Calu3 (cell line): ENCODE measurements around the gene CAV2. TPM values are rescaled to one million over a fixed set of nuclear protein-coding genes. Genes with fewer than 3 reads are reported as not detected.
A peak's percentile ranks its signal among the peaks of the same experiment; 100 is the strongest.

Experiments used
- BruUV-seq: library from RNA; stranded (reverse); fragments of 400-500 nt; replicated peaks from 2 replicates; lab custom pipeline; 2021; lab: Mats Ljungman, UMichigan
- CTCF ChIA-PET: fragments of 300-600 bp; sonication (Branson Sonifier 250); formaldehyde crosslinking; loops from one replicate; lab custom pipeline; 2022; ENCODE audit warnings: antibody characterized with exemption; lab: Charles Lee
- DNase-seq: peaks from one replicate; pipeline ENCODE4 v3.0.0; 2022
- H3K27ac Mint-ChIP-seq: one replicate; pipeline ENCODE4 v1.8.0; 2022; ENCODE audit warnings: mixed read lengths; ENCODE audit not compliant: unreplicated experiment
- H3K27me3 Mint-ChIP-seq: one replicate; pipeline ENCODE4 v1.8.0; 2022; ENCODE audit warnings: mixed read lengths; ENCODE audit not compliant: unreplicated experiment
- H3K36me3 Mint-ChIP-seq: one replicate; pipeline ENCODE4 v1.8.0; 2022; ENCODE audit warnings: mild to moderate bottlenecking, moderate library complexity, mixed read lengths; ENCODE audit not compliant: insufficient read depth, unreplicated experiment
- H3K4me1 Mint-ChIP-seq: one replicate; pipeline ENCODE4 v1.8.0; 2022; ENCODE audit warnings: mild to moderate bottlenecking, low read depth, mixed read lengths; ENCODE audit not compliant: unreplicated experiment
- H3K4me3 Mint-ChIP-seq: one replicate; pipeline ENCODE4 v1.8.0; 2022; ENCODE audit warnings: mild to moderate bottlenecking, low read depth, moderate library complexity, mixed read lengths; ENCODE audit not compliant: unreplicated experiment
- H3K9me3 Mint-ChIP-seq: one replicate; pipeline ENCODE4 v1.8.0; 2022; ENCODE audit warnings: low read depth, mixed read lengths; ENCODE audit not compliant: unreplicated experiment
- CTCF ChIP-seq: fragments of 200-600 bp; IDR thresholded peaks from one replicate; pipeline ENCODE4 v1.8.0; 2022; ENCODE audit warnings: antibody characterized with exemption; ENCODE audit not compliant: unreplicated experiment
- intact Hi-C: fragments of 100-400 bp; cut with micrococcal nuclease; formaldehyde crosslinking; loops from one replicate; pipeline ENCODE4 v1.10.0; 2022; ENCODE audit not compliant: unreplicated experiment
- total RNA-seq: library from RNA; stranded (reverse); gene quantifications from 2 replicates; pipeline ENCODE4 v1.2.3, GENCODE V29; 2022

CAV2 gene
- total RNA-seq, 1 experiment from 2014 or later, result 76.4 TPM

DNA sequence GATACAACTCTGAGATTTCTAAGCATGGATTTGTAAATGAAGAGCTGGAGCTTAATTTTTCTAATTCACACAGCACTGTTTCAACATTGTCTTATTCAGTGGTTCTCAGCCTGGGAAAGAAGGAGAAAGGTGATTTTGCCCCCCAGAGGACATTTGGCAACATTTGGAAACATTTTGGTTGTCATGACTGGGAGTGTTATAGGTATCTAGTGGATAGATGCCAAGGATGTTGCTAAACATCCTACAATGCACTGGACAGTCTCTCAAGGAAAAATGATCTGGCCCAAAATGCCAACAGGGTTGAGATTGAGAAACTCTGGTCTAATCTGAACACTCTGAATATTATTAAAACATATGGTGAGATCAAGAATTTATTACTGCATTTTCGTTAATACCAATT is 3.8 kb upstream of the CAV2 start:
- DNase-seq, result no peak
- CTCF ChIA-PET, result interaction anchor here (0.6 to 0.7 kb wide), 3 partner anchors 70 to 963 kb away, joined by 3 to 4 read pairs (median 3); no protein-coding TSS in a partner anchor
- Mint-ChIP-seq H3K9me3 (peaks cover 2% of the 10 kb centered on the region), H3K4me1 (peaks cover 18% of the 10 kb centered on the region), H3K4me3 (no peak overlapping the region), H3K27me3 (no peaks in the 10 kb centered on the region), H3K27ac (no peak overlapping the region), H3K36me3 (peaks cover 19% of the 10 kb centered on the region)
- BruUV-seq, result no TSS peak
- no peak for TF ChIP-seq CTCF
- intact Hi-C loops, result no loop called here

DNA sequence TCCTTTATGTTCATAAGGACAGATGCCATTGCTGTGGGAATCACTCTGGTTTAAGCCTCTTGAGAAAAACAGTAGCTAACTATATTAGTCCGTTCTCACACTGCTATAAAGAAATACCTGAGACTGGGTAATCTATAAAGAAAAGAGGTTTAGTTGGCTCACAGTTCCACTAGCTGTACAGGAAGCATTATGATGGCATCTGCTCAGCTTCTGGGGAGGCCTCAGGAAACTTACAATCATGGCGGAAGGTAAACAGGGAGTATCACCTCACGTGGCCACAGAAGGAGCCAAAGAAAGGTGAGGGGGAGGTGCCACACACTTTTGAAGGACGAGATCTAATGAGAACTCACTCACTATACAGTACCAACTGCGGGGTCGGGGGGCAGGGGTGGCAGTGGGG is 2.9 kb upstream of the CAV2 start:
- H3K27ac Mint-ChIP-seq, result no peak overlapping the region
- TF ChIP-seq CTCF, result no peak

DNA sequence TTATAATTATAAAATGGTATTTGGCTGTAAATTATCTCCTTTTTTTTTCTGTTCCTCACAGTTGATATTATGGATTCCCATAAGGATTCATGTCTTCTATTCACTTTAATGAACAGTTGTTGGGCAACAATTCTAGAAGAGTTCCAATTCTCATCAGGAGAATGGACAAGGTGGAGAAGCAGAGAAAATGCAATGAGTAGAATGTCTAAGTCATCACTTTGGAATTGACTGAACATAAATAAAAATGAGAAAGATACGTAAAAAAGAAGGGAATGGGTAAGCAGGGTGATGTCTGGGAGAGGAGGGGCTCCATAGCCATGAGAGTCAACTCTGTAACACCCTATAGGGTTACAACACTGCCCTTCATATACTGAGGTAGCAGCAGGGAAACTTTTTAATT is 1.8 kb upstream of the CAV2 start:
- CTCF ChIA-PET, result no interaction called here
- no peak for TF ChIP-seq CTCF
- H3K27me3 Mint-ChIP-seq, result no peaks in the 10 kb centered on the region
- no peak for DNase-seq
- H3K9me3 Mint-ChIP-seq, result peaks cover 2% of the 10 kb centered on the region
- H3K36me3 Mint-ChIP-seq, result peaks cover 22% of the 10 kb centered on the region
- H3K4me1 Mint-ChIP-seq, result peaks cover 30% of the 10 kb centered on the region
- no TSS peak for BruUV-seq
- no peak overlapping the region for H3K4me3 Mint-ChIP-seq
- intact Hi-C loops, result no loop called here
- no peak overlapping the region for H3K27ac Mint-ChIP-seq

More for the DNA sequence above, 2.9 kb upstream of the CAV2 start:
- Mint-ChIP-seq H3K36me3 (peaks cover 22% of the 10 kb centered on the region), H3K9me3 (peaks cover 2% of the 10 kb centered on the region), H3K4me3 (no peak overlapping the region), H3K27me3 (no peaks in the 10 kb centered on the region), H3K4me1 (peaks cover 27% of the 10 kb centered on the region)
- no TSS peak for BruUV-seq
- intact Hi-C loops, result no loop called here
- DNase-seq, result no peak
- CTCF ChIA-PET, result no interaction called here

DNA sequence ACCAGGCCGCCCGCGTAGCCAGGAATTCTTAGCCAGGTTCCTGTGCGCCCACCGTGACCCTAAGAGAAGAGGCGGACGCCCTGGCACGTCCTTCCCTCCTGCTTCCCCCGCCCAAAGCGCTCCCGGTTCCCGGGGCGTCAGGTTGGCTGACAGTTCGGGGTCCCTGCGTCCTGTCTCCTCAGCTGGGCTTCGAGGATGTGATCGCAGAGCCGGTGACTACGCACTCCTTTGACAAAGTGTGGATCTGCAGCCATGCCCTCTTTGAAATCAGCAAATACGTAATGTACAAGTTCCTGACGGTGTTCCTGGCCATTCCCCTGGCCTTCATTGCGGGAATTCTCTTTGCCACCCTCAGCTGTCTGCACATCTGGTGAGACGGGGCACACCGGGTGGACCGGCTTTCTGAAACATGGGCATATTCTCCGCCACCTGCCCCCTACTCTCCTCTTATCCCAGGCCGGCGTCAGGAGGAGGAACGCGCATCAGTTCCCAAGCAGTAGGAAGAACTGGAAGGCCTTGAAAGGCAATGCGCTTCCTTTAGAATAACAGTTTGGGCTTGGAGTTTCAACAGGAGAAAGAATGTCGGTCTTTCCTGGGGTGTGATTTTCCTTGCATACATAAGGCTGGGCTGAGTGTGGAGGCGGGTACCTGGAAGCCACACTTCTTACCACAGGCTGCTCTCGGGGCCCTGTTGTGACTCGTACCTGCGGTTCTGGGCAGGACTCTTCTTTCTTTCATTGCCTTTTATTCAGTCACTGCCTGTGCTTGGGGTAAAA is 728 bp downstream of the CAV2 start:
- no peaks in the 10 kb centered on the region for H3K27me3 Mint-ChIP-seq
- peaks cover 33% of the 10 kb centered on the region for H3K4me1 Mint-ChIP-seq
- BruUV-seq, result no TSS peak
- H3K36me3 Mint-ChIP-seq, result peaks cover 26% of the 10 kb centered on the region
- peak overlapping the region; percentile 82 for H3K27ac Mint-ChIP-seq
- peak overlapping the region; percentile 94 for H3K4me3 Mint-ChIP-seq
- CTCF ChIA-PET, result interaction anchor here (1.1 to 2.6 kb wide), 2 partner anchors 26 to 283 kb away, joined by 6 to 7 read pairs; no protein-coding TSS in a partner anchor
- TF ChIP-seq CTCF, result no peak
- peaks cover 2% of the 10 kb centered on the region for H3K9me3 Mint-ChIP-seq
- DNase-seq, result peak; percentile 39
- intact Hi-C loops, result loop anchor here (2.0 to 5.0 kb wide), 3 partner anchors 58 to 228 kb away; no protein-coding TSS in a partner anchor
